Prostate gland (tissue), 2 donors: Measurements from ENCODE around the gene ANO5. TPM values are rescaled to one million over a fixed set of nuclear protein-coding genes. Genes with fewer than 3 reads are reported as not detected.

Experiments
- DNase-seq: peaks from one replicate; pipeline ENCODE4 v3.0.0-alpha.2; 2019; ENCODE audit warnings: low spot score
- H3K27ac ChIP-seq, 2 donors: fragments of 200-600 bp; sonication (generic); 2 replicates each; pipeline ENCODE4 v1.5.1; 2017 to 2019
- H3K27me3 ChIP-seq: fragments of 200-600 bp; sonication (generic); replicated peaks from 2 replicates; pipeline ENCODE4 v1.5.1; 2019; ENCODE audit not compliant: insufficient read depth
- H3K36me3 ChIP-seq, 2 donors: fragments of 200-600 bp; sonication (generic); 1 replicate in 1 of 2; 2 replicates in 1 of 2; pipeline versions ENCODE4 v1.5.1 to v1.8.1; 2017 to 2019
- H3K4me1 ChIP-seq: fragments of 200-600 bp; sonication (generic); replicated peaks from 2 replicates; pipeline ENCODE4 v1.5.1; 2019
- H3K4me3 ChIP-seq, 2 donors: fragments of 200-600 bp; sonication (generic); 2 replicates each; pipeline ENCODE4 v1.5.1; 2017 to 2019
- H3K9me3 ChIP-seq: fragments of 200-600 bp; sonication (generic); 2 replicates; pipeline ENCODE4 v1.5.1; 2017
- CTCF ChIP-seq, 4 experiments: fragments of 200-600 bp in 2 of 4; fragments of 450-650 bp in 2 of 4; sonication (generic) in 2 of 4; IDR thresholded peaks; 1 replicate in 3 of 4; 2 replicates in 1 of 4; pipeline ENCODE4 v1.5.1; 2016 to 2019; ENCODE audit warnings: antibody characterized with exemption in 4 of 4, mild to moderate bottlenecking in 2 of 4, moderate library complexity in 2 of 4
- POLR2A ChIP-seq: fragments of 450-650 bp; IDR thresholded peaks from one replicate; pipeline ENCODE4 v1.6.1; 2016; ENCODE audit warnings: antibody characterized with exemption, mild to moderate bottlenecking
- POLR2AphosphoS5 ChIP-seq: sonication (generic); formaldehyde crosslinking; IDR thresholded peaks from one replicate; pipeline ENCODE4 v1.6.1; 2017; ENCODE audit warnings: antibody characterized with exemption
- WGBS: methylation state at CpG from one replicate; pipeline ENCODE4 v1.1.5; 2018; 5-methylcytosine and 5-hydroxymethylcytosine counted together
- intact Hi-C: fragments of 100-400 bp; cut with DNase I; formaldehyde crosslinking; loops from one replicate; pipeline ENCODE4 v1.14.2; 2022
- total RNA-seq, 2 donors: library from RNA; depleted of rRNA; stranded (reverse); fragments of >200 nt; gene quantifications; one replicate each; pipeline ENCODE4 v1.1.0, GENCODE V29; 2016

ANO5 gene
- total RNA-seq, 2 donors from 2014 or later = 6.0 to 7.2 TPM

- no peak for DNase-seq
- Histone ChIP-seq H3K4me1 (no peaks in the 10 kb centered on the region), H3K4me3 (no peak overlapping the region), H3K27ac (no peak overlapping the region), H3K9me3 (no peaks in the 10 kb centered on the region), H3K36me3 (no peaks in the 10 kb centered on the region), H3K27me3 (no peaks in the 10 kb centered on the region)
- TF ChIP-seq CTCF (IDR thresholded peaks at IDR 0.05) (peak; percentile 27 to 82 (median 70)), POLR2AphosphoS5 (no peak)
- intact Hi-C loops = loop anchor here (2.0 to 10.0 kb wide), 2 partner anchors 134 to 1660 kb away; no protein-coding TSS in a partner anchor
- 47% methylated on average over 5 of the region's 5 CpGs for WGBS
These were observed 111.6 kb downstream of the ANO5 start for GRCh38 chr11:22304337-22304961.

GRCh38 chr11:22317656-22318055 is 124.8 kb downstream of the ANO5 start:
- 93% methylated on average over 15 of the region's 15 CpGs for WGBS
- Histone ChIP-seq H3K36me3 (no peaks in the 10 kb centered on the region), H3K4me1 (no peaks in the 10 kb centered on the region), H3K9me3 (no peaks in the 10 kb centered on the region), H3K4me3 (no peak overlapping the region), H3K27ac (no peak overlapping the region), H3K27me3 (no peaks in the 10 kb centered on the region)
- no peak for DNase-seq
- intact Hi-C loops = no loop called here
- TF ChIP-seq POLR2AphosphoS5 (no peak), CTCF (IDR thresholded peaks at IDR 0.05) (no peak), POLR2A (no peak)

GRCh38 chr11:22331771-22332170 is 138.9 kb downstream of the ANO5 start:
- no peak overlapping the region for H3K4me3 ChIP-seq
- H3K27me3 ChIP-seq = no peaks in the 10 kb centered on the region
- intact Hi-C loops = no loop called here
- WGBS = 67% methylated on average over 4 of the region's 4 CpGs
- DNase-seq = no peak
- no peaks in the 10 kb centered on the region for H3K4me1 ChIP-seq
- H3K36me3 ChIP-seq = no peaks in the 10 kb centered on the region
- no peak overlapping the region for H3K27ac ChIP-seq
- no peaks in the 10 kb centered on the region for H3K9me3 ChIP-seq
- TF ChIP-seq POLR2A = no peak
- TF ChIP-seq POLR2AphosphoS5 = no peak
- TF ChIP-seq CTCF (IDR thresholded peaks at IDR 0.05) = no peak

Other genes starting within 250 kb of the ANO5 start
- not detected for gene SLC17A6, start 145.3 kb downstream of the ANO5 start, total RNA-seq